HEK293 (cell line): ENCODE measurements around the gene THOP1.

Experiments used
- ZBTB1 ChIP-seq: fragments of 450-650 bp; formaldehyde crosslinking; IDR thresholded peaks from 2 replicates; pipeline ENCODE4 v1.5.1; 2016; ENCODE audit warnings: missing biosample characterization, missing genetic modification characterization
- ZNF777 ChIP-seq: fragments of 450-650 bp; formaldehyde crosslinking; IDR thresholded peaks from 2 replicates; pipeline ENCODE4 v1.5.1; 2017; ENCODE audit warnings: missing biosample characterization, missing genetic modification characterization, borderline replicate concordance
- TF ChIP-seq, protein P1 (sequence below): fragments of 450-650 bp; formaldehyde crosslinking; IDR thresholded peaks from 2 replicates; pipeline ENCODE4 v1.5.1; 2016; ENCODE audit warnings: missing biosample characterization, missing genetic modification characterization

GRCh38 chr19:2846180-2846894 is 61.0 kb downstream of the THOP1 start:
- TF ChIP-seq ZBTB1 (tag by site-specific recombination) (no peak), ZNF777 (no peak)
- TF ChIP-seq, protein P1, sequence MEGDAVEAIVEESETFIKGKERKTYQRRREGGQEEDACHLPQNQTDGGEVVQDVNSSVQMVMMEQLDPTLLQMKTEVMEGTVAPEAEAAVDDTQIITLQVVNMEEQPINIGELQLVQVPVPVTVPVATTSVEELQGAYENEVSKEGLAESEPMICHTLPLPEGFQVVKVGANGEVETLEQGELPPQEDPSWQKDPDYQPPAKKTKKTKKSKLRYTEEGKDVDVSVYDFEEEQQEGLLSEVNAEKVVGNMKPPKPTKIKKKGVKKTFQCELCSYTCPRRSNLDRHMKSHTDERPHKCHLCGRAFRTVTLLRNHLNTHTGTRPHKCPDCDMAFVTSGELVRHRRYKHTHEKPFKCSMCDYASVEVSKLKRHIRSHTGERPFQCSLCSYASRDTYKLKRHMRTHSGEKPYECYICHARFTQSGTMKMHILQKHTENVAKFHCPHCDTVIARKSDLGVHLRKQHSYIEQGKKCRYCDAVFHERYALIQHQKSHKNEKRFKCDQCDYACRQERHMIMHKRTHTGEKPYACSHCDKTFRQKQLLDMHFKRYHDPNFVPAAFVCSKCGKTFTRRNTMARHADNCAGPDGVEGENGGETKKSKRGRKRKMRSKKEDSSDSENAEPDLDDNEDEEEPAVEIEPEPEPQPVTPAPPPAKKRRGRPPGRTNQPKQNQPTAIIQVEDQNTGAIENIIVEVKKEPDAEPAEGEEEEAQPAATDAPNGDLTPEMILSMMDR (tag by site-specific recombination): no peak
